ENCODE measurements around the gene TPO.

TPO gene

GRCh38 chr2:1588051-1588977, 175.1 kb downstream of the TPO start:
- no peak for DNase-seq

- no peak for DNase-seq
Observed at GRCh38 chr2:1588978-1589621, 175.8 kb downstream of the TPO start.

GRCh38 chr2:1590596-1591460, 177.6 kb downstream of the TPO start:
- DNase-seq: no peak

- no peak for DNase-seq
Observed at GRCh38 chr2:1591461-1591770, 178.2 kb downstream of the TPO start.

Measured in NCI-H187 treated with DMSO at 0.1 percent for 48 hours (cell line).